ENCODE measurements around the gene POC1A.

DNA sequence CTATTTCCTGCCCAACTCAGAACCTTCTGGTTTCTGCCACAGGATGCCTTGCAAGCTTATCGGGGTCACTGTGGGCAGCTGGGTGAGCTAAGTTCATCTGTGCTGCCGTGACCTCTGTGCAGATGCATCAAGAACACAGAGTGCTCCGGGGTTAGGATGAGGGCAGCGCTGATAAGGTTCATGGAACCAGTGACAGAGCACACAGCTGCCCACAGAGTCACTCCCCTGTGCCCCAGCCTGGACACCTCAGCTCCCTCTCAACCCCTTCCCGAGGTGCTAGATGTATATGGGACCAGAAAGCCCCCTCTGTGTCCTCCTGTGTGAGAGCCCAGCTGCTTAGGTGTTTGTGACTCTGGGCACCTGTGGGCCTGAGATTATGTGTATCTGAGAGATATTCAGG is 28.0 kb upstream of the POC1A start:
- TF ChIP-seq, protein P1, sequence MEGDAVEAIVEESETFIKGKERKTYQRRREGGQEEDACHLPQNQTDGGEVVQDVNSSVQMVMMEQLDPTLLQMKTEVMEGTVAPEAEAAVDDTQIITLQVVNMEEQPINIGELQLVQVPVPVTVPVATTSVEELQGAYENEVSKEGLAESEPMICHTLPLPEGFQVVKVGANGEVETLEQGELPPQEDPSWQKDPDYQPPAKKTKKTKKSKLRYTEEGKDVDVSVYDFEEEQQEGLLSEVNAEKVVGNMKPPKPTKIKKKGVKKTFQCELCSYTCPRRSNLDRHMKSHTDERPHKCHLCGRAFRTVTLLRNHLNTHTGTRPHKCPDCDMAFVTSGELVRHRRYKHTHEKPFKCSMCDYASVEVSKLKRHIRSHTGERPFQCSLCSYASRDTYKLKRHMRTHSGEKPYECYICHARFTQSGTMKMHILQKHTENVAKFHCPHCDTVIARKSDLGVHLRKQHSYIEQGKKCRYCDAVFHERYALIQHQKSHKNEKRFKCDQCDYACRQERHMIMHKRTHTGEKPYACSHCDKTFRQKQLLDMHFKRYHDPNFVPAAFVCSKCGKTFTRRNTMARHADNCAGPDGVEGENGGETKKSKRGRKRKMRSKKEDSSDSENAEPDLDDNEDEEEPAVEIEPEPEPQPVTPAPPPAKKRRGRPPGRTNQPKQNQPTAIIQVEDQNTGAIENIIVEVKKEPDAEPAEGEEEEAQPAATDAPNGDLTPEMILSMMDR (IDR thresholded peaks at IDR 0.05), result no peak
- no peak for TF ChIP-seq SMC3 (IDR thresholded peaks at IDR 0.05; ENCODE audit: low read depth, low read length)
- TF ChIP-seq RAD21 (IDR thresholded peaks at IDR 0.05; ENCODE audit: low read length), result no peak
- TF ChIP-seq TEAD4 (IDR thresholded peaks at IDR 0.05; ENCODE audit: borderline replicate concordance, insufficient read depth), result no peak
- TF ChIP-seq, protein P2, sequence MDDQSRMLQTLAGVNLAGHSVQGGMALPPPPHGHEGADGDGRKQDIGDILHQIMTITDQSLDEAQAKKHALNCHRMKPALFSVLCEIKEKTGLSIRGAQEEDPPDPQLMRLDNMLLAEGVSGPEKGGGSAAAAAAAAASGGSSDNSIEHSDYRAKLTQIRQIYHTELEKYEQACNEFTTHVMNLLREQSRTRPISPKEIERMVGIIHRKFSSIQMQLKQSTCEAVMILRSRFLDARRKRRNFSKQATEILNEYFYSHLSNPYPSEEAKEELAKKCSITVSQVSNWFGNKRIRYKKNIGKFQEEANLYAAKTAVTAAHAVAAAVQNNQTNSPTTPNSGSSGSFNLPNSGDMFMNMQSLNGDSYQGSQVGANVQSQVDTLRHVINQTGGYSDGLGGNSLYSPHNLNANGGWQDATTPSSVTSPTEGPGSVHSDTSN (IDR thresholded peaks at IDR 0.05), result no peak
